ENCODE data around the gene KRT33B.

- TF ChIP-seq GATA3 (IDR thresholded peaks at IDR 0.05; ENCODE audit: low read depth, low read length) (no peak), GATA2 (IDR thresholded peaks at IDR 0.05; ENCODE audit: low read depth, low read length) (no peak)
These were observed 24.2 kb upstream of the KRT33B start for GRCh38 chr17:41393826-41394225.

Measured in SH-SY5Y (cell line).